GM19395 (cell line): ENCODE measurements around the gene OR9A4.

ENCODE experiments used
- ATAC-seq: cut with Tn5 transposase; IDR thresholded peaks from one replicate; pipeline ENCODE4 v1.9.1; 2021; ENCODE audit warnings: mild to moderate bottlenecking, moderate library complexity; ENCODE audit not compliant: unreplicated experiment

Gene OR9A4

GRCh38 chr7:141945356-141945755, 29.2 kb downstream of the OR9A4 start:
- no peak for ATAC-seq

DNA sequence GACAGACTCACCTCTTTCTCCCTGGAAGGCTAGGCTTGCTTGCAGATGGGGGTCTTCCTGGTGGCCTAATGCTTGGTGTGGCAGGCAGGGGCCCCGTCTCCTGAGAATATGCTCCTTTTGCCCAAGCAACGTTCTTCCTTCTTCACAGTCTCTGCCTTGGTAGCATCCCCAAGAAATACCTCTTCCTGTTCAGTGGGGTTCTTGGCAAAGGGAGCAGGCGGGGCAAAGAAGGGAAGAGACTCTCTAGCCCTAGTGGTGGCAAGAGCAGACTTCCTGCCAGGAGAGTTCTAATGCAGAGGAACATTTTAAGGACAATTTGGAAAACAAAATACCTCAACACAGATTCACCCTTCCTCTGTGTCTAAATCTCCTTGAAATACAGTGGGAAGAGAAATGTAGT, 30.6 kb downstream of the OR9A4 start, which contains the start of gene CLEC5A:
CLEC5A (minus strand) TSS at position 179 of the 400 bp plus-strand sequence. CDS start 682 bp downstream, outside the sequence.
- no peak for ATAC-seq

DNA sequence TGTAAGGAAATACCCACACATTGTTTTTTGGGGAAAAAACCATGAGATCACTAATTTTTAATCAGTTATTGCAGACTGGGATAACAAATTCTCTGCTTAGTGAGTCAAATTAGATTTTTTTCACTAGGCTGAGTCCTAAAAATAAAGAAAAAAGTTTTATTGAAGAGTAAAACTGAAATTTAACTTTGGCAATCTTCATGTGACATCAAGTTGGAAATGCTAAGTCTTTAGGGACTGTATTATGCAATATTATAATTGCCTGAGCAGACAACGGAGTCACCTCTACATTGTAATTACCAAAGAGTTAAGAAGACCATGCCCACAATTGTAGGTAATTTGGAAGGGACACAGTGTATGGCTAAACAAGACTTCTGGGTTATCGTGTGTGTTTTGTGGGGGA, 32.8 kb downstream of the OR9A4 start:
- no peak for ATAC-seq

DNA sequence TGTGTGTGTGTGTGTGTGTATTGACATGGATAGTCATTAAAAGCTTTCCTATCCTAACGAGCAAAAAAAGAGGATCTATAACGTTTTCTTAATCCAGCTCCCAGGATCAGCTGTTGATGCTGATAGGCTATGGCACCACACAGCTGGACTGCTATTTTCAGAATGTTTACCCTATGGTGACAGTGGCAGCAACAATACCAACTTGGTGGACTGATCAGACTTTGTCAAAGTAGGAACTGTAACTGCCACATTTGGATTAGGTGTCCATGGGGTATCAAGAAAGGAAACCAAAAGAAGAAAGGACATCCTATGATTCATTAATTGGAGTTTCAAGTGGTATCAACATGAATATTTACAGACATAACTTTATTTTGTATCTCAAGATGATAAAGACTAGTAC, 33.3 kb downstream of the OR9A4 start:
- no peak for ATAC-seq

DNA sequence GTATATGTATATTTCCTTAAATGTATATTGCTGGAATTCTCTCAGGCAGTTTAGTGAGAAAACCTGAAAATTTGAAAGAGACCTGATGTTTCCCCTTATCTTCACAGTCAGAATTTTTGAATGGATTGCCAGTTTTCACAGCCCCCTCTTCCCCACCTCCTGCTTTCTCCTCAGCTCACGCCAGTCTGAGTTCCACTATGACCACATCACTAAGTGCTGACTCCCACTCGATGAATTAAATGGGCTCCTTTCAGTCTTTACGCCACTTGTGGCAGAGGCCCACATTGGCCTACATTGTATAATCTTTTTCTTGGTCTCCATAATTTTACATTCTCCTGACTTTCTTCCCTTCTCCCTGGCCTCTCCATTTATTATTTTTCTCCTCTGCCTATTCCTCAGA, 33.7 kb downstream of the OR9A4 start:
- ATAC-seq: no peak

- ATAC-seq: no peak
These were observed 34.6 kb downstream of the OR9A4 start for GRCh38 chr7:141950806-141951205.

- no peak for ATAC-seq
These were observed 36.3 kb downstream of the OR9A4 start for GRCh38 chr7:141952461-141952860.

GRCh38 chr7:141954334-141954733, 38.1 kb downstream of the OR9A4 start:
- ATAC-seq: no peak

DNA sequence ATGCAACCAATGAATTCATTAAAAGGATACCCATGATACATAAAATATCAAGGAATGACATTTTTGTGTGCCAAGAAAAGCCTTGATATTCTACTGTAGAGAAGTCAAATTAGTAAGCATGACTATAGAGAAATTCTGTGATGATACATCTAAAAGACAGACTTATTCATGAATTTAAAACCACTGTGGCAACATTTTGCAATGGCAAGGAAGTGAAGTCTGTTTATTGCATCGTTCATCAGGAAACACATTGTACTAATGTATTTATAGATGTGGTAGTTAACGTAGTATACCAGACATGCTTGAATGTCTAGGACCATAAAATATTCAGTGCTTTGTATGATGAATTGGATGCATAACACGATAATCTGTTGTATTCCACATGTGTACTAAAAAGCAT, 39.9 kb downstream of the OR9A4 start:
- no peak for ATAC-seq

GRCh38 chr7:141960687-141961422, 44.7 kb downstream of the OR9A4 start:
- ATAC-seq: peak; percentile 94
